Gastroesophageal sphincter (tissue), 3 donors: ENCODE data around the gene ZBTB11.

ENCODE experiments used
- EP300 ChIP-seq: sonication (generic); formaldehyde crosslinking; IDR thresholded peaks from one replicate; pipeline ENCODE4 v1.6.1; 2017; ENCODE audit warnings: antibody characterized with exemption, mild to moderate bottlenecking
- POLR2A ChIP-seq, 2 donors: fragments of 450-650 bp; IDR thresholded peaks; one replicate each; pipeline ENCODE4 v1.6.1; 2017; ENCODE audit warnings: antibody characterized with exemption in 2 of 2, mild to moderate bottlenecking in 2 of 2, moderate library complexity in 1 of 2
- TF ChIP-seq, protein P1 (sequence below), 4 experiments: fragments of 200-600 bp in 2 of 4; fragments of 450-650 bp in 2 of 4; sonication (generic) in 1 of 4; IDR thresholded peaks; one replicate each; pipeline ENCODE4 v1.5.1; 2017 to 2019; ENCODE audit warnings: antibody characterized with exemption in 4 of 4, mild to moderate bottlenecking in 2 of 4, moderate library complexity in 2 of 4

GRCh38 chr3:101633186-101633585 lies 43.7 kb downstream of the ZBTB11 start:
- TF ChIP-seq EP300 (no peak), POLR2A (IDR thresholded peaks at IDR 0.05) (no peak)
- TF ChIP-seq, protein P1, sequence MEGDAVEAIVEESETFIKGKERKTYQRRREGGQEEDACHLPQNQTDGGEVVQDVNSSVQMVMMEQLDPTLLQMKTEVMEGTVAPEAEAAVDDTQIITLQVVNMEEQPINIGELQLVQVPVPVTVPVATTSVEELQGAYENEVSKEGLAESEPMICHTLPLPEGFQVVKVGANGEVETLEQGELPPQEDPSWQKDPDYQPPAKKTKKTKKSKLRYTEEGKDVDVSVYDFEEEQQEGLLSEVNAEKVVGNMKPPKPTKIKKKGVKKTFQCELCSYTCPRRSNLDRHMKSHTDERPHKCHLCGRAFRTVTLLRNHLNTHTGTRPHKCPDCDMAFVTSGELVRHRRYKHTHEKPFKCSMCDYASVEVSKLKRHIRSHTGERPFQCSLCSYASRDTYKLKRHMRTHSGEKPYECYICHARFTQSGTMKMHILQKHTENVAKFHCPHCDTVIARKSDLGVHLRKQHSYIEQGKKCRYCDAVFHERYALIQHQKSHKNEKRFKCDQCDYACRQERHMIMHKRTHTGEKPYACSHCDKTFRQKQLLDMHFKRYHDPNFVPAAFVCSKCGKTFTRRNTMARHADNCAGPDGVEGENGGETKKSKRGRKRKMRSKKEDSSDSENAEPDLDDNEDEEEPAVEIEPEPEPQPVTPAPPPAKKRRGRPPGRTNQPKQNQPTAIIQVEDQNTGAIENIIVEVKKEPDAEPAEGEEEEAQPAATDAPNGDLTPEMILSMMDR (IDR thresholded peaks at IDR 0.05), result no peak
